Measurements from ENCODE around the gene FASTKD1.

DNA sequence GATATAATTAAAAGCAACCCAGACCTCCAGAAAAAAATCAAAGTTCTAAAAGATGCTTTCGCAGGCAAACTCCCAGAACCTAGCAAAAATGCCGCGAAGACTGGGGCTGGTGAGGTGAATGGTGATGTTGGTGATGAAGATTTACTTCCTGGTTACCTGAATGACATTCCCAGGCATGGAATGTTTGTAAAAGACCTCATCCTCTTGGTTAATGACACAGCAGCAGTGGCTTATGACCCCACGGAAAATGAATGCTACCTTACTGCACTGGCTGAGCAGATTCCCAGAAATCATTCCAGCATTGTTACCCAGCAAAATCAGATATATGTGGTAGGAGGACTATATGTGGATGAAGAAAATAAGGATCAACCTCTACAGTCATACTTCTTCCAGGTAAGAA lies 63.2 kb downstream of the FASTKD1 start:
- TF ChIP-seq, protein P1, sequence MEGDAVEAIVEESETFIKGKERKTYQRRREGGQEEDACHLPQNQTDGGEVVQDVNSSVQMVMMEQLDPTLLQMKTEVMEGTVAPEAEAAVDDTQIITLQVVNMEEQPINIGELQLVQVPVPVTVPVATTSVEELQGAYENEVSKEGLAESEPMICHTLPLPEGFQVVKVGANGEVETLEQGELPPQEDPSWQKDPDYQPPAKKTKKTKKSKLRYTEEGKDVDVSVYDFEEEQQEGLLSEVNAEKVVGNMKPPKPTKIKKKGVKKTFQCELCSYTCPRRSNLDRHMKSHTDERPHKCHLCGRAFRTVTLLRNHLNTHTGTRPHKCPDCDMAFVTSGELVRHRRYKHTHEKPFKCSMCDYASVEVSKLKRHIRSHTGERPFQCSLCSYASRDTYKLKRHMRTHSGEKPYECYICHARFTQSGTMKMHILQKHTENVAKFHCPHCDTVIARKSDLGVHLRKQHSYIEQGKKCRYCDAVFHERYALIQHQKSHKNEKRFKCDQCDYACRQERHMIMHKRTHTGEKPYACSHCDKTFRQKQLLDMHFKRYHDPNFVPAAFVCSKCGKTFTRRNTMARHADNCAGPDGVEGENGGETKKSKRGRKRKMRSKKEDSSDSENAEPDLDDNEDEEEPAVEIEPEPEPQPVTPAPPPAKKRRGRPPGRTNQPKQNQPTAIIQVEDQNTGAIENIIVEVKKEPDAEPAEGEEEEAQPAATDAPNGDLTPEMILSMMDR (IDR thresholded peaks at IDR 0.05), result no peak
- TF ChIP-seq EP300 (IDR thresholded peaks at IDR 0.05) (no peak), POLR2AphosphoS5 (IDR thresholded peaks at IDR 0.05) (no peak)
